CD14-positive monocyte (primary cell): ENCODE results near the gene MAPK14. TPM values are rescaled to one million over a fixed set of nuclear protein-coding genes. Genes with fewer than 3 reads are reported as not detected.

ENCODE experiments used
- DNase-seq, 3 donors: peaks; one replicate each; pipeline ENCODE4 v3.0.0-alpha.2; 2011 to 2022
- H2AFZ ChIP-seq: 2 replicates; pipeline ENCODE4 v1.6.0; 2012; ENCODE audit warnings: mild to moderate bottlenecking, low read depth, low read length, inconsistent platforms; ENCODE audit not compliant: insufficient read depth, poor library complexity, severe bottlenecking
- H3K27ac ChIP-seq, 2 donors: 1 replicate in 1 of 2; 2 replicates in 1 of 2; pipeline ENCODE4 v1.5.1; 2012 to 2013; ENCODE audit warnings: low read length in 2 of 2, control low read depth in 1 of 2, inconsistent platforms in 1 of 2, low read depth in 1 of 2, mild to moderate bottlenecking in 1 of 2
- H3K27me3 ChIP-seq, 2 donors: one replicate each; pipeline versions ENCODE4 v1.6.0 to v1.6.1; 2011 to 2013; ENCODE audit warnings: low read length in 2 of 2; ENCODE audit not compliant: control insufficient read depth in 2 of 2, insufficient read depth in 2 of 2
- H3K36me3 ChIP-seq, 2 donors: replicated peaks in 1 of 2; 1 replicate in 1 of 2; 2 replicates in 1 of 2; pipeline versions ENCODE4 v1.5.1 to v1.6.1; 2012 to 2013; ENCODE audit warnings: low read length in 2 of 2, control low read depth in 1 of 2, inconsistent platforms in 1 of 2, mild to moderate bottlenecking in 1 of 2; ENCODE audit not compliant: insufficient read depth in 2 of 2, control insufficient read depth in 1 of 2
- H3K4me1 ChIP-seq, 2 donors: 1 replicate in 1 of 2; 2 replicates in 1 of 2; pipeline versions ENCODE4 v1.5.1 to v1.6.1; 2012 to 2013; ENCODE audit warnings: low read length in 2 of 2, control low read depth in 1 of 2, inconsistent platforms in 1 of 2, mild to moderate bottlenecking in 1 of 2, moderate library complexity in 1 of 2; ENCODE audit not compliant: insufficient read depth in 2 of 2, control insufficient read depth in 1 of 2
- H3K4me2 ChIP-seq: replicated peaks from 2 replicates; pipeline ENCODE3; 2012; ENCODE audit warnings: low read length, moderate library complexity, mild to moderate bottlenecking; ENCODE audit not compliant: poor library complexity, severe bottlenecking; ENCODE audit errors: extremely low read depth
- H3K4me3 ChIP-seq, 3 experiments: fragments of 200-600 bp in 1 of 3; sonication (generic) in 1 of 3; replicated peaks in 1 of 3; 1 replicate in 2 of 3; 2 replicates in 1 of 3; pipeline ENCODE4 v1.5.1; 2011 to 2013; ENCODE audit warnings: low read length in 3 of 3, mild to moderate bottlenecking in 3 of 3, control low read depth in 2 of 3, low read depth in 2 of 3, inconsistent platforms in 1 of 3, moderate library complexity in 1 of 3
- H3K79me2 ChIP-seq: 2 replicates; pipeline ENCODE4 v1.6.0; 2012; ENCODE audit warnings: mild to moderate bottlenecking, control low read depth, inconsistent platforms, low read length, moderate library complexity; ENCODE audit not compliant: insufficient read depth
- H3K9ac ChIP-seq: 2 replicates; pipeline ENCODE4 v1.6.0; 2017; ENCODE audit warnings: low read length, mild to moderate bottlenecking; ENCODE audit not compliant: insufficient read depth, poor library complexity, severe bottlenecking
- H3K9me3 ChIP-seq, 2 donors: replicated peaks in 1 of 2; 1 replicate in 1 of 2; 2 replicates in 1 of 2; pipeline versions ENCODE4 v1.5.1 to v1.6.1; 2012 to 2013; ENCODE audit warnings: low read length in 2 of 2, control low read depth in 1 of 2; ENCODE audit not compliant: control insufficient read depth in 1 of 2, insufficient read depth in 1 of 2
- H4K20me1 ChIP-seq: 2 replicates; pipeline ENCODE4 v1.6.0; 2012; ENCODE audit warnings: mild to moderate bottlenecking, low read length, control low read depth, moderate library complexity; ENCODE audit not compliant: insufficient read depth
- H3K27ac Mint-ChIP-seq, 7 donors: one replicate each; pipeline ENCODE4 v1.8.0; 2020; ENCODE audit warnings: mild to moderate bottlenecking in 7 of 7, mixed read lengths in 7 of 7, moderate library complexity in 6 of 7, inconsistent platforms in 2 of 7
- H3K27me3 Mint-ChIP-seq, 3 donors: one replicate each; pipeline ENCODE4 v1.8.0; 2021 to 2022; ENCODE audit warnings: low read depth in 3 of 3, mild to moderate bottlenecking in 3 of 3, mixed read lengths in 3 of 3, moderate library complexity in 3 of 3, inconsistent platforms in 1 of 3
- H3K36me3 Mint-ChIP-seq, 2 donors: one replicate each; pipeline ENCODE4 v1.8.0; 2020; ENCODE audit warnings: mixed read lengths in 2 of 2, inconsistent platforms in 1 of 2, mild to moderate bottlenecking in 1 of 2
- H3K4me1 Mint-ChIP-seq: one replicate; pipeline ENCODE4 v1.8.0; 2020; ENCODE audit warnings: mild to moderate bottlenecking, mixed read lengths
- H3K4me3 Mint-ChIP-seq, 2 donors: one replicate each; pipeline ENCODE4 v1.8.0; 2020; ENCODE audit warnings: mild to moderate bottlenecking in 2 of 2, mixed read lengths in 2 of 2, moderate library complexity in 1 of 2
- H3K9me3 Mint-ChIP-seq, 7 donors: one replicate each; pipeline ENCODE4 v1.8.0; 2020 to 2022; ENCODE audit warnings: mixed read lengths in 7 of 7, mild to moderate bottlenecking in 6 of 7, moderate library complexity in 6 of 7, inconsistent platforms in 2 of 7
- WGBS: methylation state at CpG from one replicate; pipeline ENCODE4 v1.1.5; 2013; ENCODE audit warnings: missing lambda C conversion rate; ENCODE audit not compliant: insufficient coverage; 5-methylcytosine and 5-hydroxymethylcytosine counted together
- intact Hi-C, 2 donors: fragments of 100-400 bp; cut with micrococcal nuclease; formaldehyde crosslinking; loops; one replicate each; pipeline versions ENCODE4 v1.15.0 to v1.15.1; 2023
- polyA plus RNA-seq, 3 donors: library from polyadenylated mRNA; depleted of rRNA in 1 of 3; unstranded in 2 of 3; stranded (reverse) in 1 of 3; fragments of 300-500 nt in 2 of 3; fragments of >200 nt in 1 of 3; fragmentation: Illumina TruSeq in 2 of 3; gene quantifications; 1 replicate in 2 of 3; 2 replicates in 1 of 3; pipeline ENCODE4 v1.2.3, GENCODE V29; 2012 to 2021
- TF ChIP-seq, protein P1 (sequence below): fragments of 200-600 bp; IDR thresholded peaks from one replicate; pipeline ENCODE4 v1.8.0; 2022; ENCODE audit warnings: antibody characterized with exemption, mild to moderate bottlenecking

Gene MAPK14
- polyA plus RNA-seq, 3 donors = 56.6 to 96.6 (median 83.7) TPM

DNA sequence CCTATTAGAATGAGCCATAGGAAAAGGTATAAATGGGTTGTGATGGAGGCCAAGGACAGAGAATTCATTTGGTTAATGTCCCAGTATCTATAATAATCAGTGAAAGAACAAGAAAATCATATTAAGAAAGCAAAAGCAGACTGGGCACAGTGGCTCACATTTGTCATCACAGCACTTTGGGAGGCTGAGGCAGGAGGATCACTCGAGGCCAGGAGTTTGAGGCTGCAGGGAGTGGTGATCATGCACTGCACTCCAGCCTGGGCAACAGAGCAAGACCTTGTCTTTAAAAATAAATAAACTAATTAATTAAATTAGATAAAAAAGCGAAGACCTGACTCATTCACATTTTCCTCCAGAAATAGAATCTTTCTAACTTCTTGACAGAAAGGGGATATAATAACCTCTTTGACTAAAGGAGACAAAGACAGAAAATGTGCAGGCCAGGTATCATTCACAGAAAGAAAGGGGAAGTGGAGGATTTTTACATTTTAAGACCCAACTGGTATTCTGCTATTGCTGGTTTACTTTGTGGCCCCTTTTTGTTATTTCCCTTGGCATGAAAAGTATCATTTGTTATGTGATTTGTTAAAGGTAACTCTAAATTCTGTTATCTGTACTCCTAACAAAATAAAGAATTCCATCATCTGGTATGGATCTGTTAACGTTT is 70.8 kb downstream of the MAPK14 start:
- no peaks in the 10 kb centered on the region for H3K9me3 ChIP-seq
- intact Hi-C loops = no loop called here
- H3K4me3 Mint-ChIP-seq = no peak overlapping the region
- no peaks in the 10 kb centered on the region for H3K9me3 Mint-ChIP-seq
- WGBS = no CpG with 5 or more reads among the region's 3 CpGs
- DNase-seq = no peak
- no peak overlapping the region for H3K9ac ChIP-seq
- peak overlapping the region in 1 of 2 donors; percentile 61 for H3K27ac ChIP-seq
- H3K4me3 ChIP-seq = no peak overlapping the region
- TF ChIP-seq, protein P1, sequence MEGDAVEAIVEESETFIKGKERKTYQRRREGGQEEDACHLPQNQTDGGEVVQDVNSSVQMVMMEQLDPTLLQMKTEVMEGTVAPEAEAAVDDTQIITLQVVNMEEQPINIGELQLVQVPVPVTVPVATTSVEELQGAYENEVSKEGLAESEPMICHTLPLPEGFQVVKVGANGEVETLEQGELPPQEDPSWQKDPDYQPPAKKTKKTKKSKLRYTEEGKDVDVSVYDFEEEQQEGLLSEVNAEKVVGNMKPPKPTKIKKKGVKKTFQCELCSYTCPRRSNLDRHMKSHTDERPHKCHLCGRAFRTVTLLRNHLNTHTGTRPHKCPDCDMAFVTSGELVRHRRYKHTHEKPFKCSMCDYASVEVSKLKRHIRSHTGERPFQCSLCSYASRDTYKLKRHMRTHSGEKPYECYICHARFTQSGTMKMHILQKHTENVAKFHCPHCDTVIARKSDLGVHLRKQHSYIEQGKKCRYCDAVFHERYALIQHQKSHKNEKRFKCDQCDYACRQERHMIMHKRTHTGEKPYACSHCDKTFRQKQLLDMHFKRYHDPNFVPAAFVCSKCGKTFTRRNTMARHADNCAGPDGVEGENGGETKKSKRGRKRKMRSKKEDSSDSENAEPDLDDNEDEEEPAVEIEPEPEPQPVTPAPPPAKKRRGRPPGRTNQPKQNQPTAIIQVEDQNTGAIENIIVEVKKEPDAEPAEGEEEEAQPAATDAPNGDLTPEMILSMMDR = no peak
- H4K20me1 ChIP-seq = peaks cover 88% of the 10 kb centered on the region
- peaks cover 56 to 66% of the 10 kb centered on the region in 2 donors for H3K36me3 Mint-ChIP-seq
- H3K79me2 ChIP-seq = peaks cover 80% of the 10 kb centered on the region
- no peak overlapping the region for H2AFZ ChIP-seq
- H3K4me1 ChIP-seq = no peaks in the 10 kb centered on the region
- H3K27me3 ChIP-seq = no peaks in the 10 kb centered on the region
- peaks cover 43 to 72% of the 10 kb centered on the region in 2 donors for H3K36me3 ChIP-seq
- peaks cover 6% of the 10 kb centered on the region for H3K4me1 Mint-ChIP-seq
- H3K27me3 Mint-ChIP-seq = no peaks in the 10 kb centered on the region
- no peak overlapping the region for H3K4me2 ChIP-seq
- peak overlapping the region in 5 of 7 donors; percentile 22 to 77 (median 70) for H3K27ac Mint-ChIP-seq

DNA sequence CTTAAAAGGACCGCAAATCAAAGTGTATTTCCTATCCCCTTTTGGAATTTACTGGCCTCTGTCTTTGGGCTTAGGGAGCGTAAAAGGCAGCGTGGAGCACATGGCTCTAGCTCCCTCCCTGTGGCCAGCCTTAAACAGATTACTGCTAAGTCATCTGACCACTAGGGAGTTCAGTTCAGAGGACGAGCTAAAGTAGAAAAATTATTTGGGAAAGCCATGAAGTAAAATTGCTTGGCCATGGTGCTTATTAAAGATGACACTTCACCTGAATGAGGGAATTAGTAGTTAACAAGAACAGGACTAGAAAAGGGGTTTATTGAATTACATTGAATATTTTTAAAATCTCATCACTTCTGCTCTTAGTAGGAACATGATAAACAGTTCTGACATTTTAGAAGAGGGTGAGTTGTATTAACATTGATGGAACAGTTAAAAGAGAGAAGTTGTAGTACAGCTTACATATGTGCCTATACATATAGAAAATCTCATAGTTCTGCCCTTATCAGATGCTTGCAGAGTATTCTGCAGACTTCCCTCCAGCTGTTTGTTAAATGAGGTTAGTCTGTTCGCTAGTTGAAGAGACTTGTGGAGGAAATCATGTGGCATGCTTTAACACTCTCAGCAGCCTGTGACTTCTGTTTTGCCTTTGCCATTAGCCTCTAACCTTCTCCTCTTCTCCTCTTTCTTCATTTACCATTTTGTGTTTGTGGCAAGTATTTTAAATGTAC is 71.5 kb downstream of the MAPK14 start:
- H2AFZ ChIP-seq = no peak overlapping the region

More for the DNA sequence above, 71.5 kb downstream of the MAPK14 start:
- Histone ChIP-seq H3K9ac (no peak overlapping the region), H4K20me1 (peaks cover 93% of the 10 kb centered on the region), H3K4me2 (no peak overlapping the region), H3K9me3 (no peaks in the 10 kb centered on the region), H3K36me3 (peaks cover 50 to 78% of the 10 kb centered on the region in 2 donors), H3K27ac (peak overlapping the region in 1 of 2 donors; percentile 61), H3K4me3 (no peak overlapping the region), H3K4me1 (no peaks in the 10 kb centered on the region), H3K27me3 (no peaks in the 10 kb centered on the region), H3K79me2 (peaks cover 87% of the 10 kb centered on the region)
- TF ChIP-seq, protein P1 = no peak
- no peak for DNase-seq
- Mint-ChIP-seq H3K9me3 (no peaks in the 10 kb centered on the region), H3K4me1 (peaks cover 6% of the 10 kb centered on the region), H3K4me3 (peak overlapping the region in 1 of 2 donors; percentile 3), H3K27me3 (no peaks in the 10 kb centered on the region), H3K36me3 (peaks cover 62 to 70% of the 10 kb centered on the region in 2 donors), H3K27ac (peak overlapping the region; percentile 7 to 77 (median 42))
- 80% methylated on average over 1 of the region's 5 CpGs for WGBS
- intact Hi-C loops = no loop called here
